GM19025 (cell line): ENCODE measurements around the gene MYH7.

Experiments used
- ATAC-seq: cut with Tn5 transposase; IDR thresholded peaks from one replicate; pipeline ENCODE4 v1.9.1; 2021; ENCODE audit warnings: mild to moderate bottlenecking, low read depth, moderate library complexity; ENCODE audit not compliant: unreplicated experiment

Gene MYH7

DNA sequence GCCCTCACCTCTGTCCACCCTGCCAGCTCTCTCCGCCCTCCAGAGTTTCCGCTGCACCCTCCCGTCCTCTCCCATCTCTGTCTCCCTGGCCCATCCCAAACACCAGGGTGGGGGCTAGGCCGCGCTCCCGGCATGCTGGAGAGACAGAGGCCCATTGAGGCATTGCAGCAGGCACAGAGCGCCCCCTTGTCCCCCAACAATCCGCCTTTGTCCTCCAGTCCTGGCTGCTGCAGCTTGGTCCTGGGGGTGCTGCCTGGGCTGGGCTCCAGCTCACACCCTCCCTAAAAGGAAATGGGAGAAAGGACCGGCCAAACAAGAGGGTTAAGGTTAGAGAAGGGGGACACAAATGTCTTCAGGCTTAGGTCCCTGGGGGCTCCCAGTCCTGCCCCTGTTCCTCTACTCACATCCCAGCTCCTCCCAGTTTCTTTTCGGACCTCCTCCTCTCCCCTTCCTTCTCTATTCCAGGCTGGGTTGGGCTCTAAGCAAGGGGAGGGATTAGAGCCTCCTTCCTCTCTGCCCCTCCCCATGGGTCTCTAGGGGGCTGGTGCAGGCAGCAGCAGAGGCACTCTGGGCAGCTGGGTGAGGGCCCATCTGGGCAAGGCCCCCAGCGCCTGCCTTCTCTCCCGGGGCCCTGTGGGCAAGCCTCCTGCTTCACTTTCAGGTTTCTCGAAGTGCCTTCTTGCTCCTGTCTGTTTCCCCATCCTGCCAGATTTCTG lies 58.8 kb downstream of the MYH7 start, which contains the start of gene CMTM5:
Gene CMTM5, plus strand, starts transcription at position 565 of the 716 bp plus-strand sequence. CDS start 206 bp downstream, outside the sequence.
- no peak for ATAC-seq

DNA sequence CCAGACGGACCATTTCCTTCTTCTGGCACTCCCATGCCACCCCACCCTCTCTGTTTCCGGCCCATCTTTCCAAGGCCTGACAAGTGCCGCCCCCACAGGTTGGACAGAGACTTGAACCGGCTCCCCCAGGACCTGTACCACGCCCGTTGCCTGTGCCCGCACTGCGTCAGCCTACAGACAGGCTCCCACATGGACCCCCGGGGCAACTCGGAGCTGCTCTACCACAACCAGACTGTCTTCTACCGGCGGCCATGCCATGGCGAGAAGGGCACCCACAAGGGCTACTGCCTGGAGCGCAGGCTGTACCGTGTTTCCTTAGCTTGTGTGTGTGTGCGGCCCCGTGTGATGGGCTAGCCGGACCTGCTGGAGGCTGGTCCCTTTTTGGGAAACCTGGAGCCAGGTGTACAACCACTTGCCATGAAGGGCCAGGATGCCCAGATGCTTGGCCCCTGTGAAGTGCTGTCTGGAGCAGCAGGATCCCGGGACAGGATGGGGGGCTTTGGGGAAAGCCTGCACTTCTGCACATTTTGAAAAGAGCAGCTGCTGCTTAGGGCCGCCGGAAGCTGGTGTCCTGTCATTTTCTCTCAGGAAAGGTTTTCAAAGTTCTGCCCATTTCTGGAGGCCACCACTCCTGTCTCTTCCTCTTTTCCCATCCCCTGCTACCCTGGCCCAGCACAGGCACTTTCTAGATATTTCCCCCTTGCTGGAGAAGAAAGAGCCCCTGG lies 59.8 kb downstream of the MYH7 start:
- no peak for ATAC-seq

DNA sequence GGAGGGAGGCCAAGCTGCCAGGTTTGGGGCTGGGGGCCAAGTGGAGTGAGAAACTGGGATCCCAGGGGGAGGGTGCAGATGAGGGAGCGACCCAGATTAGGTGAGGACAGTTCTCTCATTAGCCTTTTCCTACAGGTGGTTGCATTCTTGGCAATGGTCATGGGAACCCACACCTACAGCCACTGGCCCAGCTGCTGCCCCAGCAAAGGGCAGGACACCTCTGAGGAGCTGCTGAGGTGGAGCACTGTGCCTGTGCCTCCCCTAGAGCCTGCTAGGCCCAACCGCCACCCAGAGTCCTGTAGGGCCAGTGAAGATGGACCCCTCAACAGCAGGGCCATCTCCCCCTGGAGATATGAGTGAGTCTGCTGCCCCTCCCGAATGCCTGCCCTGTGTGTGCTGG lies 62.4 kb downstream of the MYH7 start:
- no peak for ATAC-seq

DNA sequence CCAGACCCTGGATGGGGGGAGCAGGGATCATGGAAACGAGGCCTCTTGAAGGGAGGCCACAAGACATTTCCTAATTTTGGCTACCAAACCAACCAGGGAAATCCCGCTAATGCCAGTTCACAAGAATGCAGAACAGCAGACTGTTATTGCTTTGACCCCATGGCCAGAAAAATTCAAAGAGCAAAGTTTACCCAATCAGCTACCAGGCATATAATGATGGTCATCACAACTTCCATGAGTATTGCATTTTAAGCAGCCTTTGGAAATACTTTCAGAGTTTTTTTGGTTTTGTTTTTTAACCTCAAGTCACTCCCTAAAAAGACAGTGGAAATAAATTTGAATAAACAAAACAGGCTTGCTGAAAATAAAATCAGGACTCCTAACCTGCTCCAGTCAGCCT lies 63.0 kb downstream of the MYH7 start, which contains the start of gene IL25:
Gene IL25, plus strand, starts transcription at position 301 of the 400 bp plus-strand sequence.
- no peak for ATAC-seq

DNA sequence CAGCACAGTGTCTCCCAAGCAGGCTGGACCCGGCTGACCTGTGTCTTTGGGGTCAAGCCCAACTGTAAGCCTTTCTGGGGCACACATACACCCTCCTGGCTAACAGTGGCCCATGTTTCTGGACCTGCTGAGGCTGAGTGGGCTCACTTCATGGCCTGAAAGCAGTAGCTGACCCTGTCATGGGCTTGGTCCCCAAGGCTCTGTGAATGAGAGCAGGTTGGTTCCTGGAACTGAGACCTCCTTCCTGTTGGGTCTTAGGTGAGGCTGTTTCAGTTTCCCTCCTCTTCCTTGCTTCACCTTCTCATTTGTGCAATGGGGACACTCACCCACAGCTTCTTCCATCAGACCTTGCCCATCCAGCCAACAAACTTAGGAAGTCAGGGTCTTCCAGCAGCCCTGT lies 63.6 kb downstream of the MYH7 start:
- no peak for ATAC-seq

DNA sequence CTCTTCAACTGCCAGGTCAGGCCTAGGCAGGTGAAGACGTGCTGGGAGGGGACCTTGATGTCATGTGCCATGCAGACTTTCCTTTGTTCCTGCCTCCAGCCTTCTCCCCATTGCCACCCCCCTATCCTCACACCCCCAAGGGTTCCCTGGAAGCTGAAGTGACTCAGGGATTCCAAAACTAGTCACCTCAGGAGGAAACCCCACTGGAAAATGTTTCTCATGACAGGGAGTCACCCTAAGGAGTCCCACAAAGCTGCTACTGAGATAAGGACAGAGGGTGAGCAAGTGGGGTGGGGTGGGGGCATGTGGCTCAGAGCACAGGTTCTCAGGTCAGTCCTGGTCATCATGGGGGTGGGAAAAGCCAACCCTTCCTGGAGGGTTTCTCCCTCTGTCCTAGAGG lies 65.2 kb downstream of the MYH7 start:
- ATAC-seq = no peak

DNA sequence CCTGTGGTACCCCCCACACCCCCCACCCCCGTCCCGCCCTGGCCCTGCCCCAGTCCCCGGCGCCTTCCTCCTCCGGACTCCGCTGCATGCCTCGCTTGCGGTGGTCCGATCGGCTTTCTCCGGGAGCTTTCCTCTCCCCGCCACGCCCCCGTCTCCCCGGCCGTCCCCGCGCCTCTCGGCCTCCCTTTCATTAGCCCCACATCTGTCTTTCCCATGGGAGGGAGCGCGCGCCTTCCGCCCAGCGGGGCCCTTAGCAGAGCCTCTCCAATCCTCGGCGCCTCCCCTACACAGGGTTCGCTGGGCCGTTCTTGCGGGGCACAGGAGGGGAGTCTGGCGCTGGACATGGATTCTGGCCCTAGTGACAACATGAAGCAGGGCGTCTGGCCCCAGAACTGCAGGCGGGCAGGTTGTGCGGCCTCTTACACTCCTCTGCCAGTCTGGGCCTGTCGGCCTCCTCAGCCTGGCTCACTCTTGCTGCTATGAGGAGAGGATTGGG lies 69.0 kb downstream of the MYH7 start:
- no peak for ATAC-seq

DNA sequence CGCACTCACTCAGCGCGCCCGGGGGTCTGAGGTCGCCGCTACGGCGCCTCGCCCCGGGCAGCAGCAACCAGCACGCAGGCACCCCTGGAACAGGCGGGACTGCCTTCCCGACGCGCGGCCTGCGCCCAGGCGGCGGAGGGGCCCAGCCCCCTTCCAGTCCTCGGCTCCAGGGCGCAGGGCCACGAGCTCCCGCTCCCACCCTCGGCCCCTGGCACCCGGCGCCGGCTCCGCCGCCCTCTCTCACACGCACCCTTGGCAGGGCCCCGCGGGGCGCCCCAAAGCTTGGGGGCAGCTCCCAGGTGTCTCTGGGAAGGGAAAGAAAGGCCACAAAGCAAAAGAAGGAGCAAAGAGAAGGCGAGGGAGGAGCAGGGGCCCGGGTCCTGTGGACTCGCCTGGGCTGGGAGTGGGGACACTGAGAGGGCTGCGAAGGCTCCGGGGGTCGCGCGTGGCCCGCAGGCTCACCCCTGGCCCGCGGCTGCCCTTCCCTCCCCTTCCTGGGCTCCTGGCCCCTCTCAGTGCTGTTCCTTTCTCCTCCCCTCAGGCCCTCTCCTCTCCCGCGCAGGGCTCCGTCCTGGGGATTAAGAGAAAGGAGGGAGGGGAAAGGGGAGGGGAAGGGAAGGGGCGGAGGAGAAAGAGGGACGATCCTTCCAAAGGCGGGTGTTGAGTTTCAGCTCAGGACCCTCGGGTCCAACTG lies 69.6 kb downstream of the MYH7 start:
- ATAC-seq = no peak

DNA sequence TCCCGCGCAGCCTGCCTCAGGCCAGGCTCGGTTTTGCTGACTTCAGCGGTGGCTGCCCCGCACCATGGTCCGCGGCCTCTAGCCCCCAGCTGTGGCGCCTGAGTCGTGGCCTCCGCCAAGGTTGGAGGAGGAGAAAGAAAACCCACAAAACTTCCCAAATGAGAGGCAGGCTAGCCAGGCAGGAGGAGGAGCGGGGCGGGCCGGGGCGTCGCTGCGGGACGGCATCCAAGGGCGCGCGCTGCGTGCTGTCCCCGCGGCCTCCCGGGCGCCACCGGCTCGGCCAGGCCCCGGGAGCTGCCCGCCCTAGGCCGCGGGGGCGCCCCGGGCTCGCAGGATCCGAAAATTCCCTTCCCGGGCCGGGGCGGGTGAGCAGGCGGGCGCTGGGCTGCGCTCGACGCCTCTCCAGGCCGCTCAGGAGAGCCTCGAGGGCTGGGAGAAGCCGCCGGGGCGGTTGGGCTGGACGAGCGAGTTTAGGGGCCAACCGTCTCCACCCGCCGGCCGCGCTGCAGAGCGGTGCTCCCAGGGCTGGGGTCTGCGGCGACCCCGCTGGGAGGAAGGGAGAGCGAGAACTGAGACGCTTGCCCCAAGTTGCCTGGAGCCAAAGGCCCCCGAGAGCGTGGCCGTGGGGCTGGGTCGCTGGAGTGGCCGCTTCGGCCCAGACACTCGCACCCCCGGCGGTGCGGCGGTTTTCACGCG lies 70.3 kb downstream of the MYH7 start, which contains the start of gene EFS:
Gene EFS, minus strand, starts transcription at position 137 of the 696 bp plus-strand sequence. CDS start 147 bp downstream, outside the sequence.
- no peak for ATAC-seq

DNA sequence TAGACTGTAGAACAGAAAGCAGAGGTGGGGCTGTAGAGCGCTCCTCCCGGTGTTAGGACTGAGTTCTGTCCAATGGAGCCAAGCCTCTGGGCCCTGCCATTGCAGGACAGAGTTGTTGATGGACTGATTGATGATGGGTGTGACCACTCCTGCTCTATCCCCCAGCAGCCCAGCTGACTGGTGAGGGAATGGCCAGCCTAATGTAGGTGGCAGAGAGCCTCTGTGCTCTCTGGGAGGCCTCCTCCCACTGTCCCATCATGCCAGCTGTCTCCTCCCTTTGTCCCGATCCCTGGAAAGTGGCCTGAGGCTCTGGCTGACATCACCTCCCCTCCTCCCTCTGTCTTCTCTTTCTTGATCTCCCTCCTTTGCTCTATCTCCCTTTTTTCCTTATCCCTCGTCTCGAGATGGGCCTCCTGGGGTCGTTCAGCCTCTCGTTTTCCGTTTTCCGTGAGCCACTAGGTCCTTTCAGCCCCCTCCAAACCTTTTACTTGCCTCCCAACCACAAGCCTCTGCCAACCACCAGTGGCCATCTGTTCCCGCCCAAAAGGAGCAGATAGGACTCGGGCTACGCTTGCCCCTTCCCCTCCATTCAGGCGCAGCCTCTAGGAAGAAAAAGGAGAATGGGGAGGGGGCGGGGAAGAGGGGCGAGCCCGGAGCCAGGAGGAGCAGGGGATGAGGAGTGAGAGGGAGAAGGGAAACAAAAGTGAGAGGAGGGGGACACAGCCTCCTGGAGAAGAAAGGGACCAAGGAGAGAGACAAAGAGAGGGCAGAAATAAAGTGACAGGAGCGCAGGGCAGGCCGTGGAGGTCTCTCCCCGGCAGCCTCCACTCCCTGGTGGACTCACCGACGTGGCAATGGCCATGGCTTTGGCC lies 71.1 kb downstream of the MYH7 start:
- ATAC-seq = no peak
